ENCODE measurements around the gene NAPB.

NAPB gene

GRCh38 chr20:23407781-23408464 lies 13.4 kb downstream of the NAPB start:
- no peak for DNase-seq (ENCODE audit: low read depth in 2 of 2, low spot score in 1 of 2)

GRCh38 chr20:23406880-23407279 lies 14.4 kb downstream of the NAPB start:
- DNase-seq (ENCODE audit: low read depth in 2 of 2, low spot score in 1 of 2) = no peak

- no peak for DNase-seq (ENCODE audit: low read depth in 2 of 2, low spot score in 1 of 2)
Measured at GRCh38 chr20:23404196-23404595, 17.1 kb downstream of the NAPB start.

- no peak for DNase-seq (ENCODE audit: low read depth in 2 of 2, low spot score in 1 of 2)
Measured at GRCh38 chr20:23403751-23404150, 17.5 kb downstream of the NAPB start.

- DNase-seq (ENCODE audit: low read depth in 2 of 2, low spot score in 1 of 2) = no peak
Measured at GRCh38 chr20:23401051-23401450, 20.2 kb downstream of the NAPB start.

- no peak for DNase-seq (ENCODE audit: low read depth in 2 of 2, low spot score in 1 of 2)
Measured at GRCh38 chr20:23399568-23400241, 21.6 kb downstream of the NAPB start.

GRCh38 chr20:23397961-23398360 lies 23.3 kb downstream of the NAPB start:
- no peak for DNase-seq (ENCODE audit: low read depth in 2 of 2, low spot score in 1 of 2)

- DNase-seq (ENCODE audit: low read depth in 2 of 2, low spot score in 1 of 2) = no peak
Measured at GRCh38 chr20:23396950-23397627, 24.2 kb downstream of the NAPB start.

GRCh38 chr20:23393996-23394775 lies 27.1 kb downstream of the NAPB start:
- no peak for DNase-seq (ENCODE audit: low read depth in 2 of 2, low spot score in 1 of 2)

- DNase-seq (ENCODE audit: low read depth in 2 of 2, low spot score in 1 of 2) = no peak
Measured at GRCh38 chr20:23391707-23392310, 29.5 kb downstream of the NAPB start.

GRCh38 chr20:23390091-23390774 lies 31.1 kb downstream of the NAPB start:
- DNase-seq (ENCODE audit: low read depth in 2 of 2, low spot score in 1 of 2) = no peak

GRCh38 chr20:23387118-23387443 lies 34.2 kb downstream of the NAPB start:
- DNase-seq (ENCODE audit: low read depth in 2 of 2, low spot score in 1 of 2) = no peak

- DNase-seq (ENCODE audit: low read depth in 2 of 2, low spot score in 1 of 2) = no peak
Measured at GRCh38 chr20:23386304-23387117, 34.8 kb downstream of the NAPB start.

- DNase-seq (ENCODE audit: low read depth in 2 of 2, low spot score in 1 of 2) = no peak
Measured at GRCh38 chr20:23381876-23382275, 39.4 kb downstream of the NAPB start.

- DNase-seq (ENCODE audit: low read depth in 2 of 2, low spot score in 1 of 2) = no peak
Measured at GRCh38 chr20:23379772-23380171, 41.5 kb downstream of the NAPB start.

- DNase-seq (ENCODE audit: low read depth in 2 of 2, low spot score in 1 of 2) = no peak
Measured at GRCh38 chr20:23375827-23376226, 45.5 kb downstream of the NAPB start.

GRCh38 chr20:23374441-23374840 lies 46.8 kb downstream of the NAPB start:
- DNase-seq (ENCODE audit: low read depth in 2 of 2, low spot score in 1 of 2) = no peak

- no peak for DNase-seq (ENCODE audit: low read depth in 2 of 2, low spot score in 1 of 2)
Measured at GRCh38 chr20:23371496-23371895, 49.8 kb downstream of the NAPB start.

GRCh38 chr20:23370873-23371272 lies 50.4 kb downstream of the NAPB start:
- DNase-seq (ENCODE audit: low read depth in 2 of 2, low spot score in 1 of 2) = no peak

- DNase-seq (ENCODE audit: low read depth in 2 of 2, low spot score in 1 of 2) = no peak
Measured at GRCh38 chr20:23370274-23370673, 51.0 kb downstream of the NAPB start.
